ENCODE results near the gene FTCDNL1.

The FTCDNL1 gene

DNA sequence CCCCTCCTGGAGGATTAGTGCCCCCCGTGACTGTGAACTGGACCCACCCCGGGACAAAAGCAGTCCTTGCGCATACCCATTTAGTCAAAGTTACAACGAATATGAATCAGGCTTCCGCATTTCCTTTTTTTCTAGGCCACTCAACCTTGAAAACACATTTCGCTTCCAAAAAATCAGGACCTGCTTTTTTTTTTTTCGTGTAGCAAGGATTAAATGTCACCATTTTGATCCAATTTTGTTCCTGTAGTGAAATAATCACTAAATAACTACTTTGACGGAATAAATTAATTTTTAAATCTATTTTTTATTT is 464 bp upstream of the FTCDNL1 start:
- H3K36me3 ChIP-seq (ENCODE audit: insufficient read depth, low read length) = no peaks in the 10 kb centered on the region
- H3K4me3 ChIP-seq = peak overlapping the region; percentile 81
- TF ChIP-seq EZH2 (IDR thresholded peaks at IDR 0.05) = no peak
- TF ChIP-seq POLR2AphosphoS5 (IDR thresholded peaks at IDR 0.05; ENCODE audit: borderline replicate concordance, low read depth, low read length) = no peak
- no peak for TF ChIP-seq FOXP2 (optimal IDR thresholded peaks at IDR 0.05; ENCODE audit: control extremely low read depth, extremely low read length, insufficient read depth)
- DNase-seq (ENCODE audit: low read depth, low spot score) = no peak
- no peak overlapping the region for H3K27ac ChIP-seq
- no peaks in the 10 kb centered on the region for H3K9me3 ChIP-seq (ENCODE audit: low read depth, low read length)
- peak overlapping the region; percentile 49 for H3K9ac ChIP-seq (ENCODE audit: insufficient read length)

DNA sequence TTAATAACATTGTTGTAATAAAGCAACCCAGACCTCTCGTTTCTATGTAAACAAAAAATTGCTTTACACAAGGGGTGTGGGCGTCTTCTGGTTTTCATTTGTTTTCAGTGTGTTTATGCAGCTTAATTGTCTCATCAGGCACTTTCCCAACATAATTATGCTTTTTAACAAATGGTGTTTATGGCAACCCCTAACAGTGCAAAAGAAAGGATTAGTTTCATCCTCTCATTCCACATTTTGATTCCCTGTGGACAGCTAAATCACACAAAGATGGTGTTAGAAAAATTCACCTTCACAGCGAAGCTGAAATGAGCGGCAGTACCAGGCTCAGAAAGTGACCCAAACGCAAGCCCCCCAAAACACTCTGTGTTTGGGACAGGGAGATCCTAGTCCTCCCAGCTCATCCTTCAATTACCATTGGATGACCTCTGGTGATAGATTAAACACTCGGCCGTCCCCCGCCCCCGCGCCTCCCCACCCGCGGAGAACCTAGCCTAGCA is 724 bp downstream of the FTCDNL1 start:
- no peak for DNase-seq (ENCODE audit: low read depth, low spot score)
- peak overlapping the region; percentile 67 for H3K4me3 ChIP-seq
- no peaks in the 10 kb centered on the region for H3K9me3 ChIP-seq (ENCODE audit: low read depth, low read length)
- no peak overlapping the region for H3K9ac ChIP-seq (ENCODE audit: insufficient read length)
- no peak overlapping the region for H3K27ac ChIP-seq
- H3K36me3 ChIP-seq (ENCODE audit: insufficient read depth, low read length) = no peaks in the 10 kb centered on the region
- TF ChIP-seq EZH2 (IDR thresholded peaks at IDR 0.05) (no peak), FOXP2 (optimal IDR thresholded peaks at IDR 0.05; ENCODE audit: control extremely low read depth, extremely low read length, insufficient read depth) (no peak), POLR2AphosphoS5 (IDR thresholded peaks at IDR 0.05; ENCODE audit: borderline replicate concordance, low read depth, low read length) (no peak)

DNA sequence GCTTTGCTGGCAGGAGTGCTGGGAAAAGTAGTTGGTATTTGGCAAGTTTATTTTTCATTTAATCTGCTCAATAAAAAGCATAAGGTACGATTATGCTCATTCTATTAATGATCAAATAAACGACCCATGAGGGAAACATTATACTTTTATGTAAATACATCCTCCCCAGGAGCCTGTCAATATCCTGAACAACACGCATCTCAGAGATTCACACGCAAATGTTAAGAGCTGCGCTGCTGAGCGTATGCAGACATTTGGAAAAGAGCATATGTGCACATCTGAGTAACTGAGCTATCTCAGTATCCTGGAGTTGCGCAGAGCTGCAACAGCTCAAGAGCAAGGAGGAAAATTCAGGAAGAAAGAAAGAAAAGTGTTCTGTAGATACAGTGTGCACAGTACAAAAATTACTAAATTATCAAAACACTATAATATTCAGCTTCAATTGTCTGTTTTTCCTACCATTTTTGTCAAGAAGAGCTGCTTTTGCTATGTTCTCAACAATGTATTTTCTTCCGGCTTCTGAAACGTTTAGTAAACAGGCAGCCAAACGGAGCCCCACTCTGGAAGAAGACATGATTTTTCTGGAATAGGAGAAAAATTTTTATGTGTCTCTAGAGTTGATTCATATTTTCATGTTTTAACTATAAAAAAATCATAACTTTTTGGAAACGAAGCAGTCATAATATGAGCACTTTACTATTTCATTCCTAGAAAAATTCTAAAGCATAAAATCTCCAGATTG is 2.4 kb downstream of the FTCDNL1 start:
- Histone ChIP-seq H3K9me3 (ENCODE audit: low read depth, low read length) (no peaks in the 10 kb centered on the region), H3K36me3 (ENCODE audit: insufficient read depth, low read length) (no peaks in the 10 kb centered on the region), H3K4me3 (no peak overlapping the region), H3K27ac (no peak overlapping the region), H3K9ac (ENCODE audit: insufficient read length) (no peak overlapping the region)
- TF ChIP-seq FOXP2 (optimal IDR thresholded peaks at IDR 0.05; ENCODE audit: control extremely low read depth, extremely low read length, insufficient read depth) = no peak
- TF ChIP-seq EZH2 (IDR thresholded peaks at IDR 0.05) = no peak
- no peak for TF ChIP-seq POLR2AphosphoS5 (IDR thresholded peaks at IDR 0.05; ENCODE audit: borderline replicate concordance, low read depth, low read length)
- no peak for DNase-seq (ENCODE audit: low read depth, low spot score)

DNA sequence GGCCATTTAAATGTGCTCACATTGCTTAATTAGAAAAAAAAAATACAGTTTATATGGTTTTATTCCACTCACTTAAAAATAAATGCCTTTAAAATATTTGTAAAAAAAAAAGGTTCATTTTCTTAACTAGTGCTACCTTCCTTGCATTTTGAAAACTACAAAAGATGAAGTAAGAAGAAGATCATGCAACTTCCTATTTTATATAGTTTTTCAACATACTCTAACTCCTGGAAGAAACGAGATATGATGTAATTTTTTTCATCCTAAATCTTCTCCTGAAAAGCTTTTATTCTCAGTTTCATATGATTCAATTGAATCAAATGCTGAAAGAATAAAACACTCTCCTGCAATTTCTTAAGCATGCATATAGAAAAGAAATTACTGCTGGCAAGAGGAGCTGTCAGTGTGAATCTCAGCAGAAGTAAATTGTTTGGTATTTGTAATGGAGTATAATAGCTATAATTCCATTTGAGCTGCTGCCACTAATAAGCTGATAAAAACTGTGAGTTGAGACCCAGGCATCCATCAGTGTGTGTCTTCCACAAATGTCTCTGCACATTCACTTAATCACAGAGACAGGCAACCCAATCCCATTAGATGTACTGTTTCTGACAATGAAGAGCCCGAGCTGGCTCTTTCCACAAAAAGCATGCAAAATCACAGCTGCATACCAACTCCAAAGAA is 3.7 kb downstream of the FTCDNL1 start:
- H3K36me3 ChIP-seq (ENCODE audit: insufficient read depth, low read length) = no peaks in the 10 kb centered on the region
- no peaks in the 10 kb centered on the region for H3K9me3 ChIP-seq (ENCODE audit: low read depth, low read length)
- H3K27ac ChIP-seq = no peak overlapping the region
- no peak overlapping the region for H3K4me3 ChIP-seq
- H3K9ac ChIP-seq (ENCODE audit: insufficient read length) = no peak overlapping the region
- TF ChIP-seq FOXP2 (optimal IDR thresholded peaks at IDR 0.05; ENCODE audit: control extremely low read depth, extremely low read length, insufficient read depth) = no peak
- TF ChIP-seq POLR2AphosphoS5 (IDR thresholded peaks at IDR 0.05; ENCODE audit: borderline replicate concordance, low read depth, low read length) = no peak
- TF ChIP-seq EZH2 (IDR thresholded peaks at IDR 0.05) = no peak
- no peak for DNase-seq (ENCODE audit: low read depth, low spot score)

DNA sequence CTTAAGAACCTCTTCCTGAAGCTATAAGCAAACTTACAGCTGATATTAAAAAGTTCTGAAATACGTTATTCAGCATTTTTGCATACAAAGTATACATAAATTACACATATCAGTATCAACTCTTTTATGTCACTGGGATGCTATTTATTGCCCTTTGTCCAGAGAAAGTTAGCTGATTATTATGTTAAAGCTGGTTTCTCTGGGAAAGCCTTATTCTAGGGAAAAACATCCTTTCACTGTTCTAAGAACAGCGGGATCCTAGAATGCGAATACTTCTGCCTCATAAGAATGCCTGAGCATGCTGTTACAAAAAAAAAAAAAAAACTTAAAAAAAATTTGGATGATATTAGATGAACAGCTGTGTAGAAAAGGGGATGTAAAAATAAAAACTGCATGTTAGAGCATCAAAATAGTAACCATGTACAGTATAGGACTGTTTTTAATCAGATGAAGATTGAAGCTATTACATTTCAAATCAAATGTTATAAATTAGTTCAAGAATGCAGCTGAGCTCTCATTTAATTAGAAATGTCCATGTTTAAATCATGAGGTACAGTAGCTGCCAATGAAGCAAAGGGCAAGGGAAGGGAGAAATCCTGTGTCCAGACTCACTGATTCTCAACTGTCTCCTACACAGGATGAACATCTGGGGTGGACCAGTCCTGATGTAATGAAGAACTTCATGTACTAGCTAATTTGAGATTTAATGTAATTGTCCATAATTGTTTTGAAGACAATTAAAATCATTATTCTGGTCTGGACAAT is 8.2 kb downstream of the FTCDNL1 start:
- no peak for DNase-seq (ENCODE audit: low read depth, low spot score)
- H3K27ac ChIP-seq = no peak overlapping the region
- no peaks in the 10 kb centered on the region for H3K36me3 ChIP-seq (ENCODE audit: insufficient read depth, low read length)
- no peak overlapping the region for H3K4me3 ChIP-seq
- H3K9me3 ChIP-seq (ENCODE audit: low read depth, low read length) = no peaks in the 10 kb centered on the region
- TF ChIP-seq POLR2AphosphoS5 (IDR thresholded peaks at IDR 0.05; ENCODE audit: borderline replicate concordance, low read depth, low read length) (no peak), EZH2 (IDR thresholded peaks at IDR 0.05) (no peak), FOXP2 (optimal IDR thresholded peaks at IDR 0.05; ENCODE audit: control extremely low read depth, extremely low read length, insufficient read depth) (no peak)
- no peak overlapping the region for H3K9ac ChIP-seq (ENCODE audit: insufficient read length)

DNA sequence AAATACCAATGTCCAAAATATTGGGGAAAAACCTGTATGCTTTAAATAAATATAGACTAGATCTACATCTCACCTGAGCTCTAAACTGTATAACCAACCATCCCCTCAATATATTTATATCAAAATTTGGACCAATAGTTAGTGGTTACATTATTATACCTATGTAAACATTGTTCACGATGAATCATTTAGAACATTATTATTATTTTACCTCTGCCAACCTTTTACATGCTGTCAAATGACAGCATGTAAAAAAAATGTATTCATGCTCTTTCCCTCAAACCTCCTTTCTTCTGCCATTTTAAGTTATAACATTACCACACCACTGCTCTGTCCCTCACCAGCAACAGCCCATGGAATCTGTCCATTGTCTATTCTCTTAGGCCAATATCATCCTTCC is 9.6 kb downstream of the FTCDNL1 start:
- Histone ChIP-seq H3K27ac (no peak overlapping the region), H3K9ac (ENCODE audit: insufficient read length) (no peak overlapping the region), H3K4me3 (no peak overlapping the region), H3K36me3 (ENCODE audit: insufficient read depth, low read length) (no peaks in the 10 kb centered on the region), H3K9me3 (ENCODE audit: low read depth, low read length) (no peaks in the 10 kb centered on the region)
- DNase-seq (ENCODE audit: low read depth, low spot score) = no peak
- TF ChIP-seq POLR2AphosphoS5 (IDR thresholded peaks at IDR 0.05; ENCODE audit: borderline replicate concordance, low read depth, low read length) (no peak), FOXP2 (optimal IDR thresholded peaks at IDR 0.05; ENCODE audit: control extremely low read depth, extremely low read length, insufficient read depth) (no peak), EZH2 (IDR thresholded peaks at IDR 0.05) (no peak)

DNA sequence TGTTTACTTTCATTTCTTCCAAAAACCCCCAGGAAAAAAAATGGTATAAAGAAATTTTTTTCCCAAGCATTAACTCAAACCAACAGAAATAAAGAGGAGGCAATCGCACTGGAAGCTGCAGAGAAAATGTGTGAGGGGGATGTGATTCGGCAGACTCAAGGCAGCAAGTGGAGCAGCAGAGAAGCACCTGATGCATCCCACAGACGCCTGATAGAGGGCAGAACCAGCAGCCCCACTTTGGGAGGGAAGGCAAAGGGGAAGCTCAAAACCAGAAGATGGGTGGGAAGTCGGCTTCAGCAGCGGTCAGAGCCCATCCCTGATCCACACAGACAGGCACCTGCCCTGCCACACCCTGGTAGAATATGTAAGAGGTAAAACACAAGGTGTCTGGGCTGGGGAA is 12.6 kb downstream of the FTCDNL1 start:
- no peak for DNase-seq (ENCODE audit: low read depth, low spot score)
- Histone ChIP-seq H3K36me3 (ENCODE audit: insufficient read depth, low read length) (no peaks in the 10 kb centered on the region), H3K4me3 (no peak overlapping the region), H3K9me3 (ENCODE audit: low read depth, low read length) (no peaks in the 10 kb centered on the region), H3K27ac (no peak overlapping the region), H3K9ac (ENCODE audit: insufficient read length) (no peak overlapping the region)
- TF ChIP-seq POLR2AphosphoS5 (IDR thresholded peaks at IDR 0.05; ENCODE audit: borderline replicate concordance, low read depth, low read length) (no peak), FOXP2 (optimal IDR thresholded peaks at IDR 0.05; ENCODE audit: control extremely low read depth, extremely low read length, insufficient read depth) (no peak), EZH2 (IDR thresholded peaks at IDR 0.05) (no peak)

DNA sequence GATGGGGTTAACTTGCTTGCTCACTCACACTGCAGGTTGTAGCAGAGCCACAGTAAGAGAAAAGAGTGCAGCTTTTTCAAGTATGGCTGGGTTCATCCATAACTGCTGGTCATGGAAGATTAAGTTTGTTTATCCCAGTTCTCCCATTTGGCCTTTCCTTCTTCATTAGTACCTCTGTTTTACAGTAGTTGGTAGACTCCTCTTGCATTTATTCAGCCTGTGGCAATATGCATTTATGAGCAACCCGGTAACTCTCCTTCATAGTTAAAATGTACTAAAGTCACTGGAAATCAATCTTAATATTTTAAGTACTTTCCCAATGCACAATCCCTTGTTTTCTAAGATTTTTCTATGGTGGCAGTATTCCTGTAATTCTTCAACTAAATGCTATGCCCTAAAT is 14.0 kb downstream of the FTCDNL1 start:
- Histone ChIP-seq H3K36me3 (ENCODE audit: insufficient read depth, low read length) (no peaks in the 10 kb centered on the region), H3K4me3 (no peak overlapping the region), H3K27ac (no peak overlapping the region), H3K9me3 (ENCODE audit: low read depth, low read length) (no peaks in the 10 kb centered on the region), H3K9ac (ENCODE audit: insufficient read length) (no peak overlapping the region)
- TF ChIP-seq POLR2AphosphoS5 (IDR thresholded peaks at IDR 0.05; ENCODE audit: borderline replicate concordance, low read depth, low read length) (no peak), EZH2 (IDR thresholded peaks at IDR 0.05) (no peak), FOXP2 (optimal IDR thresholded peaks at IDR 0.05; ENCODE audit: control extremely low read depth, extremely low read length, insufficient read depth) (no peak)
- no peak for DNase-seq (ENCODE audit: low read depth, low spot score)
